ENCODE results near the gene TEX28.
"Not testable (repeated sequence)": the region's sequence is repeated elsewhere in the genome, so short reads cannot be mapped to it uniquely, and the experiment has no call there.

The TEX28 gene

DNA sequence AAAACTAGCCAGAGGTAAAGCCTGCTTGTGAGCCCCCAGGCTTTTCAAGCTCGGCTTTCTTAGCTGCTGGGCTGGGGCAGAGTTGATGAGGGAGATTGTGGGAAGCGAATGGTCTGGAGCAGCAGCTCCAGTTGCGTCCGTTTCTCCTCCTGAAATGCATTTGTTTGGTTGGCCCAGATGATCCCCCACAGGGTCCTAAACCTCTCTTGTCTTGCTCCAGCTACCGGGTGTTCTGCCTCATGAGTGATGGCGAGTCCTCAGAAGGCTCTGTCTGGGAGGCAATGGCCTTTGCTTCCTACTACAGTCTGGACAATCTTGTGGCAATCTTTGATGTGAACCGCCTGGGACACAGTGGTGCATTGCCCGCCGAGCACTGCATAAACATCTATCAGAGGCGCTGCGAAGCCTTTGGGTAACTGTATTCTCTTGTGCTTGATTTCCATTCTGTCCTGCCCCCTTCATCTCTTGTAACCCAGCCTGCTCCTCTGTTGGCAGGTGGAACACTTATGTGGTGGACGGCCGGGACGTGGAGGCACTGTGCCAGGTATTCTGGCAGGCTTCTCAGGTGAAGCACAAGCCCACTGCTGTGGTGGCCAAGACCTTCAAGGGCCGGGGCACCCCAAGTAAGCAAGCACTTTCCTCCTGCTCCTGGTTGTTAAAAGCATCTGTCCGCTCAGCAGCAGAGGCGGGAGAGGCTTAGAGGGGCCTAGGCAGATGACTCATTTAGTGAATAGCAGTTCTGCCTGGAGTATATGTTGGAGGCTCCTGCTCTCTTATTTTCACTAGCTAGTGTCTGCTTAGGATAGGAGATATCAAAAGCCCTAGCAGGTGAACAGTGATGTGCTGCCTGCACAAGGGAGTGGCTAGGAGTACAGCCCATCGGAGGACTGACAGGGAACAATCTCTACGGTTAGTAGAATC lies 16.0 kb upstream of the TEX28 start:
- no peak for DNase-seq

DNA sequence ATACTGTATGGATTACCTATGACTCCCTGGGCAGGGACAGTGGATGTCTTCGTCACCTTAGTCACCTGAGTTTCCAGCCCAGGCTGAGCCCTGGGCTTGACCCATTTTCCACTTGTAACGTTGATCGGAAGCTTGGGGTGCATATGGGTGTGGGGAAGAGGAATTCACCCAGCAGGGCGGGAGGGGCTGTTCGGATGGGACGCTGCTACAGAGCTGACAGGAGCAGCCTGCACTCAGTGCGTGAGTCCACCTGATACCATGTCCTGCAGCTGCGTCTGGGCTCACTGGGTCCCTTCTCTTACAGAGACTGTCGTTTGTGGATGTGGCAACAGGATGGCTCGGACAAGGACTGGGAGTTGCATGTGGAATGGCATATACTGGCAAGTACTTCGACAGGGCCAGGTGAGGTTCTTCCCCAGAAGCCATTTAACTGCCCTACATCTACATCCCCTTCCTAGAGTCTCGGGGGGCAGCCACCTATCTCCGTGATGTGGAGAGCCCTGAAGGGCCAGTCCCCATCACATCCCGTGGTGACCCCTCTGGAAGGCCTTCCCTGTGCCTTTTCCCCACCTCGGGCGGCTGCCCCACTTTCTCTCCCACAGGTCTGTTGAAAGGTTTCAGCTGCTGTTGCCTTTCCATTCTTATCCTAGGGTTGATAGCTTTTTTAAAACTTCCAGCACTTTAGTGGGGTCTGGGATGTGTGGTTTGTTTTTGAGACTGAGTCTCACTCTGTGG lies 14.3 kb upstream of the TEX28 start:
- no peak for DNase-seq

DNA sequence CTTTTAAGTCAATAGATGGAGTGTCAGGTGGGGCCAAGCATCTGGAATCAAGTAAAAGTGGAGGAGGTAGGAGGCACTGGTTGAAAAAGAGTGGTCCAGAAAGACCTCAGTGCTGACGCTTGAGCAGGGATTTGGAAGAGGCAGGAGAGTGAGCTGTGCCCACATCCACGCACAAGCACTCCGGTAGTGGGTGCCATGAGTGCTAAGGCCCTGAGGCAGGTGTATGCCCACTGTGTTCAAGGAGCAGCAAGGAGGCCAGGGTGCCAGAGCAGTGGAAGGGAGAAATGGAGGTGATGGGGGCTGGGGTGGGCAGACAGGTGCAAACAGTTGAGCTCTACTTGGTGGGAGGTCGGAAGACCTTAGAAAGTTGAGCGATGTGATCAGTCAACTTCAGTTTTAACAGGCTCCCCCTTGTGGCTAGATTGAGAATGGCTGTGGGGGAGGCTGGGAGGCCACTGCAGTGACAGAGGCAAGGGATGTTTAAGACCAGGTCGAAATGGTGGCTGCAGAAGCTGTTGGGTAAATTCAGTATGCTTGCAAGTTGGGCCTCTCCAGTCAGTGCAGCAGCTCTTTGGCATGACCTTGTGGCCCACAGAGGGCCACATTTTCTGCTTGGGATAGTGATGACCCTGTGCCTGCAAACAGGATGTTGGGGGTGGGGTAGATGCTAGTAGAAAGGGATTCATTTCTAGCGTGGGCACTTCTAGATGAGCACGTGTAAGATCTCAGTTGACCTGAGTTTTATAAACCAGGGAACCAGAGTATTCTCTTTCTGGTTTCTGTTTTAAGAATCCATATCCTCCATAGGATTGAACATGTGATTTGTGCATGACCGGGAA lies 13.4 kb upstream of the TEX28 start:
- DNase-seq = no peak

DNA sequence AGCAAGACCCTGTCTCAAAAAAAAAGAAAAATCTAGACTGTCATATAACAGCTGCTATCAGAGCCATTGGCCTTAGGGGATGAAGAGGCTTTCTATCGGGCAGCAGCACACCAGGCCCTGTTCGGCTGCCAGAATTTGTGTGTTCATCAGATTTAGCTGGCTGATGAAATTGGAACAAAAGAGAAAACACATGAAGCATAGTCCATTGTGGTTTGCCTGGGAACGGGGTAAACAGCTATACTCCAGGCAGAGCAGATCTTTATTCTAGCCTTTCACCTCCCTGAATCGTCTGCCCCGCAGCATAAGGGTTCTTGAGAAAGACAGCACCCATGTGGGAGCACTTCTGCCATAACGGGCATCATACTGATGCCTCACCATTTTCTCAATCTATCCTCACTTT lies 12.3 kb upstream of the TEX28 start:
- DNase-seq = no peak

DNA sequence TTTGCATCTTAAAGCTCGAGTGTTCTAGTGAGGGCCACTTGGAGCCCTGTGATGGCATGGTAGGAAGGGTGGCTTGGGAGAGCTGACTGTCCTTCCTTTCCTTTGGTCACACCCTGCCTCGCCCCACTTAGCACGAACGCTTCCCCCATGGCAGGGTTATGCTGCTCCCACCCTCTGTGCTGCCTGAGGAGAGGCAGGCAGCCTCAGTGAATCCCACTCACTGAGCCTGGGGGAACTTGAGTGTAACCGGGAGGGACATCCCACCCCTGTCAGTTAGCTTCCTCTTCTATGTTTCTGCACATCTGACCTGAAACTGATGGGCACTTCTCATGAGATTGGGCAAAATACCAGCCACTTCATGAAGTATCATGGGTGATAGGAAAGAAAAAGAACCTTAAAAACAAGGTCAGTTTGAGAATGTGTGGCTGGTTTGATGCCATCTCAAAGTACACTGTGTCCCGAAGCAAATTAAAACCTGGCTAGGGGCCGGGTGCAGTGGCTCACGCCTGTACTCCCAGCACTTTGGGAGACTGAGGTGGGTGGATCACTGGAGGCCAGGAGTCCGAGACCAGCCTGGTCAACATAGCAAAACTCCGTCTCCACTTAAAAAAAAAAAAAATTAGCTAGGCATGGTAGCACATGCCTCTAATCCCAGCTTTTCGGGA lies 10.7 kb upstream of the TEX28 start:
- DNase-seq = no peak

DNA sequence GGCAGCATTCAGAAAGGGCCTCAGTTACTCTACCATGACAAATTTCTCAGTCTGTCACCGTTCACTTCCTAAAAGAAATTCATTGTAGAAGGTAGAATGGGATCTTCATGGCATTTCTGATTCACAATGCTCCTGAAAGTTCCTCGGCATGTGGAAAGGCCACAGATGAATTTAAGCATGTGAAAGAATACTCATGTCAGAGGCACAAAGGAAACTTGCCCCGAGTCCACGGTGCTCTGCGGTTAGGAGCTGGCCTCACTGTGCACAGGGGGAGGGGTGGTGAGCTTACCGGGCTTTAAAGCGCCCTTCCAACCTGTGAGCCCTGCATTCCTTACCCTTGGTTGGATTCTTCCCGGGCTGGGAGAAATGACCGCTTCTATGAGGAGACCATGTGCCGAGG lies 9.9 kb upstream of the TEX28 start:
- DNase-seq = no peak

DNA sequence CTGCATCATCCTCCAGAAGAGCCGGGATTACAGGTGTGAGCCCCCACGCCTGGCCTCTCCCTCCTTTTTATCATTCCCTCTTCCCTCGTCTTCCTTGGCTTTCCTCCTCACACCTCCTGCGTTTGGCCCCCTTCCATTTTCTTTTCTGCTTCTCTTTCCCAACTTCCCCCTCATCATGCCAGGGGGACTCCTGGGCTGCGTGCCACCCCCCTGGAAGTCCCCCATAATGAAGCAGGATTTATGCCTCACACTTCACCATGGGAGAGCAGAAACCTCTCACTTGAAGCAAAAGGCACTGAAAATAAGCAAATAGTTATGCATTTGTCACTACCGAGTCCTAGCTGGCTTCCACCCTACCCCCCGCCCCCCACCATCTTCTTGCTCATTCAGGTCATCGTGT lies 8.6 kb upstream of the TEX28 start:
- DNase-seq = no peak

DNA sequence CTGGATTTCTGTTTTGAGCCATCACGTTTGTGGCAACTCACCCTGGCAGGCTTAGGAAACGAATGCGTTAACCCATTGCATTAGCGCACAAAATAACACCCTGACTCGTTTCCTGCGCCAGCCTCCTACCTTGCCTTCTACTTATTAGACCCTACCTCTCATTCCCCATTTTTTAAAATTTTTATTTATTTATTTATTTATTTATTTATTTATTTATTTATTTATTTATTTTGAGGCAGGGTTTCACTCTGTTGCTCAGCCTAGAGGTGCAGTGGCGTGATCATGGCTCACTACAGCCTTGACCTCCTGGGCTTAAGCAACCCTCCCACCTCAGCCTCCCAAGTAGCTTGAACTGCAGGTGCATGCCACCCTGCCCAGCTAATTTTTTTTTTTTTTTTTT lies 8.1 kb upstream of the TEX28 start:
- DNase-seq = not testable (repeated sequence)

DNA sequence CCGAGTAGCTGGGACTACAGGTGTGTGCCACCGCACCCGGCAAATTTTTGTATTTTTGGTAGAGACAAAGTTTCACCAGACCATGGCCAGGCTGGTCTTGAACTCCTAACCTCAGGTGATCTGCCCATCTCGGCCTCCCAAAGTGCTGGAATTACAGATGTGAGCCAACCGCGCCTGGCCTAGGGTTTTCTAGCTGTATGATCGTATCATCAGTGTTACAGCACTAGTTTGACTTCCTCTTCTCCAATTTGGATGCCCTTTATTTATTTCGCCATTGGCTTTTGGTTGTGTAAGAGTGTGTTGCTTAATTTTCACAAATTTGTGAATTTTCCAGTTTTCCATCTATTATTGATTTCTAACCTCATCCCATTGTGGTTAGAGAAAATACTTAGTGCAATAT lies 5.9 kb upstream of the TEX28 start:
- DNase-seq = no peak

DNA sequence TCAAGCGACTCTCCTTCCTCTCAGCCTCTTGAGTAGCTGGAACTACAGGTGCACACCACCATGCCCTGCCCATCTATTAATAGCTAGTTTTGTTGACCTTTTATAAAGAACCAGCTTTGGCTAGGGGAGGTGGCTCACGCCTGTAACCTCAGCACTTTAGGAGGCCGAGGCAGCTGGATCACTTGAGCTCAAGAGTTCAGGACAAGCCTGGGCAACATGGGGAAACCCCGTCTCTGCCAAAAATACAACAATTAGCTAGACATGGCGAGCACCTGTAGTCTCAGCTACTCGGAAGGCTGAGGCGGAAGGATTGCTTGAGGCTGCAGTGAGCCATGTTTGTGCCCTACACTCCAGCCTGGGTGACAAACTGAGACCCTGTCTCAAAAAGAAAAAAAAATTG lies 3.4 kb upstream of the TEX28 start:
- DNase-seq = no peak

DNA sequence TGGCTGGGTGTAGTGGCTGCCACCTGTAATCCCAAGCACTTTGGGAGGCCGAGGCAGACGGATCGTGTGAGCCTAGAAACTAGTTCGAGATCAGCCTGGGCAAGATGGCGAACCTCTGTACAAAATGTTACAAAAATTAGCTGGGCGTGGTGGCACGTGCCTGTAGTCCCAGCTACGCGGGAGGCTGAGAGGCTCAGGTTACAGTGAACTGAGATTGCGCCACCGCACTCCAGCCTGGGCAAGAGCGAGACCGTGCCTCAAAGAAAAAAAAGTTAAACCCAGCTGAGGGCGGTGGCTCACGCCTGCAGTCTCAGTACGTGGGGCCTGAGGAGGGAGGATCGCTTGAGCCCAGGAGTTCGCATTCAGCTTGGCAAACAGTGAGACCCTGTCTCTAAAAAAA lies 1.8 kb upstream of the TEX28 start:
- no peak for DNase-seq

DNA sequence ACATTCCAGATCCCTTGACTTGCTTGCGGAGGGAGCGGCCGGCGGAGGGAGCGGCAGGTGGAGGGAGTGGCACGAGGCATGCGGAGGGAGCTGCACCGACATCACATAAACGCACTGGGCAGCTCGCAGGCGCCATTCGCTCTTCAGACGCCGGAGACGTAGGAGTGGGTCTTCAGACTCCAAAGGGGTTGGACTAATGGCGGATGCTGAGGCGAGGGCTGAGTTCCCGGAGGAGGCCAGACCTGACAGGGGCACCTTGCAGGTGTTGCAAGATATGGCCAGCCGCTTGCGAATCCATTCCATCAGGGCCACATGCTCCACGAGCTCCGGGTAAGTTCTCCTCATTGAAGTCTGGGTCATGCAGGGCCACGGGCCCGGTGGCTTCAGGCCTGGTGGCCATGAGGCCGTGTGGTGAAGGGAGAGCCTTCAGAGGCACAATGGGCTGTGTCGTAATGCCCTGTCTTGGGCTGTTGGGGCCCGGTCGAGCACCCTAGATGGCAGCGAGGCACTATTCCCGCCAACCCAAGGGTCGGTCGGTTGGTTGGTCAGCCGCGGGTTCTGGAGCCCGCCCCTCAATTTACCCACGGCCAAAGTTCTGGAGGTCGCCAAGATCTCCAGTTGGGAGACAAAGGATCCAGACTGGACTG lies 863 bp upstream of the TEX28 start, which contains the start of gene TKTL1:
Gene TKTL1, plus strand, starts transcription at position 132 of the 647 bp plus-strand sequence. Its CDS starts 65 bp downstream, at position 197.
- no peak for DNase-seq

DNA sequence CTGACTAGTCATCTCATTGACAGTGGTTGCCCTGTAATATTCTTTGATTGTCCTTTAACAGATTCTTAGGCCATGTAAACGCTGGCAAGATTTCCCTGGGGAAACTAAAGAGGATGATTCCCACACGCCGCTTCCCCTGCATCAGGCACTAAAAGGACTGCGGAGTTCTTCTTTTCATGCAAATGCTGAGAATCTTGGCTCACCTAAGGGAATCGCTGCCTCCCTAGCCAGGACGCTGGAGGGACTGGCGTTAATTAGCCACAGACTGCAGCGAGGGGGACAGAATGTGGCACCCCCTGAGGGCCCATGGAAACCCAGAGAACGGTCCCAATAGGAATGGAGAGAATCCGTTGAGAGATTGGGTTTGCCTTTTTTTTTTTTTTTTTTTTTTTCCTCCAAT lies 8.5 kb downstream of the TEX28 start:
- DNase-seq = not testable (repeated sequence)

DNA sequence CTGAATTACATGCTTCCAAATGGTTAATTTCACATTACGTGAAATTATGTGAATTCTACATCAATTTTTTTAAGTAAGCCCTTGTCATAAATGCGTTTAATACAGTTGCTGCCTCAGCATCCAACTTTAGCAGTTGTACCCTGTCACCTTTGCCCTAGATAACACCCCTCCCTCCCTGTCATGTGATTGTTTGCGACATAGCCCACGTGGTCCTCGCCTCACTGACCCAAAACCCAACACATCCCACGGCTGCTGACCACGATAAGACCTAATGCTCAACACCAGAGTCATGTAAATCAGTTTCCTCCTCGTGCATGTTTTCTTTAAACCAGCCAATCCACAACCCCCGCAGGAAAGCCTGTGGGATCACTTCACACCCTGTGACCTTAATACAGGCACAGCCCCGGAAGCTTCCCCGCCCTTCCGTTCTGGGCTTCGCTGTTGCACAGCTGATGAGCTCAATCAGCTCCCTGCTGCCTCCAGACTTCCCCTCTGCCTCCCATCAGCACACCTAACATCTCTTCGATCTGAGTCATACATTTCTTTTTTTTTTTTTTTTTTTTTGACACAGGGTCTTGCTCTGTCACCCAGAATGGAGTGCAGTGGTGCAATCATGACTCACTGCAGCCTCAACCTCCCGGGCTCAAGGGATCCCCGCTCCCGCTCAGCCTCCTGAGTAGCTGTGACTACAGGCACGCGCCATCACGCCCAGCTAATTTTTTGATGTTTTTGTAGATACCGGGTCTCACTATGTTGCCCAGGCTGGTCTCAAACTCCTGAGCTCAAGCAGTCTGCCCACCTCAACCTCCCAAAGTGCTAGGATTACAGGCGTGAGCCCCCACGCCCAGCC lies 10.2 kb downstream of the TEX28 start:
- not testable (repeated sequence) for DNase-seq

DNA sequence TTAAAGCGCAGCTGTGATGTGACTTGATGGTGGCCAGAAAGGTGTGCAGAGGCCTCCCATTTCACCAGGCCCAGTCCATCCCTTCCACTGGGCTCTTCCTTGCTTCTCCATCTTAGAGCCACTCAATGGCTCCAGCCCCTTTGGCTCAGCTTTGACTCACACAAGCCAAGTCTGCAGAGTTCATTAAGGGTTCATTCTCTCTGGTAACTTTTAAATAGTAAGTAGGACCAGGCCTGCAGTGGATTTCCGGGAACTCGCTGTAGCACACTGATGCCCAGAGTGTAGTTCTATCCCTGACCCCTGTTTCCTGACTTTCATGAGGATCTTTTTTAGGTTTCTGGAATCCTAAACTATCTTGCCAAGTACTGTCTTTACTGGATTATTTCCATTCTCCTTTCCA lies 25.7 kb downstream of the TEX28 start:
- DNase-seq = not testable (repeated sequence)

DNA sequence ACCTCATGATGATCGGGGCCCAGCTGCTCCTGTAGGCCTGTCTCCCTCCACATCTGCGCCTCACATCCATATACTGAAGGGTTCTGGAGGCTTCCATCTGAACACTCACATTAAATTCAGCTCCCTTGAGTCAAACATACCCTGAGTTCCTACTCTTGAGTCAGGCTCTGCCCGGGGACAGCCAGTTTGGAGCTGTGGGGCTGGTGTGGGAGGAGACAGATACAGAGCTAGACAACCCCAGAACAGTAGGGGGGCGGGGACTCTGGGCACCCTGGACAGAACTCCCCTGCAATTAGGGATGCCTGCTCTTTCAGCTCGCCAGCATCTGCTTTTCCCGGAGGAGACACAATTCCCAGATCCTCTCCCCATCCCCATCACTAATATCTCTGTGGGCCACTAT lies 31.9 kb downstream of the TEX28 start:
- not testable (repeated sequence) for DNase-seq

DNA sequence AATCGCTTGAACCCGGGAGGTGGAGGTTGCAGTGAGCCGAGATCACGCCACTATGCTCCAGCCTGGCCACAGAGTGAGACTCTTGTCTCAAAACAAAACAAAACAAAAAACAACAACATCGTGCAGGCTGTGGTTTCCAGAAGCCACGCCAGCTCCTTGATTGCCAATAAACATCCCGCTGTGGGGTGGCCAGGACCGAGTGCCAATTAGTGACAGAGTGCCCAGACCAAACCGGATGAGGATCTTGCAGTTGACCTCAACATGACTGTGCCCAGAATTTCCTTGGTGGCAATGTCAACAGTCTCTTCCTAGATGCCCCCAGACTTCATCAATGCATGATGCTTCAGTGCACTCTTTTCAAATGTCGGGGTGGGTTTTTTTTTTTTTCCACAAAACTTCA lies 36.2 kb downstream of the TEX28 start:
- not testable (repeated sequence) for DNase-seq

DNA sequence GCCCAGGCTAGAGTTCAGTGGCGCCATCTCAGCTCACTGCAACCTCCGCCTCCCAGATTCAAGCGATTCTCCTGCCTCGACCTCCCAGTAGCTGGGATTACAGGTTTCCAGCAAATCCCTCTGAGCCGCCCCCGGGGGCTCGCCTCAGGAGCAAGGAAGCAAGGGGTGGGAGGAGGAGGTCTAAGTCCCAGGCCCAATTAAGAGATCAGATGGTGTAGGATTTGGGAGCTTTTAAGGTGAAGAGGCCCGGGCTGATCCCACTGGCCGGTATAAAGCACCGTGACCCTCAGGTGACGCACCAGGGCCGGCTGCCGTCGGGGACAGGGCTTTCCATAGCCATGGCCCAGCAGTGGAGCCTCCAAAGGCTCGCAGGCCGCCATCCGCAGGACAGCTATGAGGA lies 37.6 kb downstream of the TEX28 start, which contains the start of gene OPN1MW3:
Gene OPN1MW3, plus strand, starts transcription at position 301 of the 400 bp plus-strand sequence. Its CDS starts 38 bp downstream, at position 339.
- DNase-seq = not testable (repeated sequence)

DNA sequence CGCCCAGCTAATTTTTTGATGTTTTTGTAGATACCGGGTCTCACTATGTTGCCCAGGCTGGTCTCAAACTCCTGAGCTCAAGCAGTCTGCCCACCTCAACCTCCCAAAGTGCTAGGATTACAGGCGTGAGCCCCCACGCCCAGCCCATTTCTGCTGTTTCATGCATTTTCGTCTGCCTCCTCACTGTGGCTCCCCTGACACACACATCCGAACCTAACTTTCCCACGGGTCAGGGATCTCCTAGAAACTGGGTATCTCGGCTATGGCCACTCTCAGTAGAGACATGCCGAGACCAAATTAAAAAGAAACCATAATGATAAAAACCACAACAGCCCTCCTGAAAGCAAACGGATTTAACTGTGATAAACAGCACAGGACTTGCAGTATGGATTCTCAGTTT lies 46.8 kb downstream of the TEX28 start:
- not testable (repeated sequence) for DNase-seq

DNA sequence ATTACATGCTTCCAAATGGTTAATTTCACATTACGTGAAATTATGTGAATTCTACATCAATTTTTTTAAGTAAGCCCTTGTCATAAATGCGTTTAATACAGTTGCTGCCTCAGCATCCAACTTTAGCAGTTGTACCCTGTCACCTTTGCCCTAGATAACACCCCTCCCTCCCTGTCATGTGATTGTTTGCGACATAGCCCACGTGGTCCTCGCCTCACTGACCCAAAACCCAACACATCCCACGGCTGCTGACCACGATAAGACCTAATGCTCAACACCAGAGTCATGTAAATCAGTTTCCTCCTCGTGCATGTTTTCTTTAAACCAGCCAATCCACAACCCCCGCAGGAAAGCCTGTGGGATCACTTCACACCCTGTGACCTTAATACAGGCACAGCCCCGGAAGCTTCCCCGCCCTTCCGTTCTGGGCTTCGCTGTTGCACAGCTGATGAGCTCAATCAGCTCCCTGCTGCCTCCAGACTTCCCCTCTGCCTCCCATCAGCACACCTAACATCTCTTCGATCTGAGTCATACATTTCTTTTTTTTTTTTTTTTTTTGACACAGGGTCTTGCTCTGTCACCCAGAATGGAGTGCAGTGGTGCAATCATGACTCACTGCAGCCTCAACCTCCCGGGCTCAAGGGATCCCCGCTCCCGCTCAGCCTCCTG lies 47.4 kb downstream of the TEX28 start:
- DNase-seq = not testable (repeated sequence)
